Measurements from ENCODE around the gene MYOG.

DNA sequence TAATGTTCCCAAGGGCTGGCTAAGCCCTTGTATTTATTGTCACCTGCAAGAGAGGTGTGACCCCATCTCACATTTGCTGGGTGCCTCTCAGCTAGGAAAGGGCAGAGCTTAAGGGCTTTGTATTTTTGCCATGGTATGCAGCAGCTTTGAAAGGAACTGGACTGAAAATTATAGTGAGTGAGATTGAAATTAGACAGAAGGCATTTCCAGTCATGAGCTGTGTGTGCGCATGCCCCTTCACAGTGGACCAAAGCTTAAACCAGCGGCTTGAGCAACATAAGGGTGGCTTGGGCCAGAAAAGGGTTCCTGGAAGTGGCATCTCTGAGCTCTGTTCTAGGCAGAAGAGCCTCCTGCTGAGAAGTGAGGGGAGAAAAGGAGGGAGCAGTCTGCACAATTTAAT is 19.8 kb downstream of the MYOG start:
- TF ChIP-seq POLR2A (IDR thresholded peaks at IDR 0.05), result no peak
- no peak for TF ChIP-seq CTCF (IDR thresholded peaks at IDR 0.05)
- TF ChIP-seq POLR2AphosphoS5 (IDR thresholded peaks at IDR 0.05), result no peak

Data from prostate gland (tissue), 2 donors.